HG03571 (cell line): ENCODE measurements around the gene DNAJB6.

ENCODE experiments used
- ATAC-seq: cut with Tn5 transposase; IDR thresholded peaks from one replicate; pipeline ENCODE4 v1.9.1; 2021; ENCODE audit not compliant: unreplicated experiment

Gene DNAJB6

GRCh38 chr7:157394246-157395191 is 57.7 kb downstream of the DNAJB6 start:
- no peak for ATAC-seq

- ATAC-seq = no peak
Measured at GRCh38 chr7:157395206-157395605, 58.4 kb downstream of the DNAJB6 start.

GRCh38 chr7:157396316-157397035 is 59.7 kb downstream of the DNAJB6 start:
- no peak for ATAC-seq

- ATAC-seq = no peak
Measured at GRCh38 chr7:157397036-157397720, 60.4 kb downstream of the DNAJB6 start.

- no peak for ATAC-seq
Measured at GRCh38 chr7:157397731-157398691, 61.2 kb downstream of the DNAJB6 start.

- ATAC-seq = no peak
Measured at GRCh38 chr7:157399086-157399687, 62.4 kb downstream of the DNAJB6 start.

GRCh38 chr7:157400171-157400860 is 63.5 kb downstream of the DNAJB6 start:
- ATAC-seq = no peak

GRCh38 chr7:157401567-157402387 is 65.0 kb downstream of the DNAJB6 start:
- ATAC-seq = no peak

GRCh38 chr7:157402388-157402703 is 65.5 kb downstream of the DNAJB6 start:
- no peak for ATAC-seq

- ATAC-seq = no peak
Measured at GRCh38 chr7:157402911-157403534, 66.2 kb downstream of the DNAJB6 start.

GRCh38 chr7:157403646-157404401 is 67.0 kb downstream of the DNAJB6 start:
- ATAC-seq = no peak

- no peak for ATAC-seq
Measured at GRCh38 chr7:157404845-157405481, 68.2 kb downstream of the DNAJB6 start.

GRCh38 chr7:157405501-157405900 is 68.7 kb downstream of the DNAJB6 start:
- no peak for ATAC-seq

- no peak for ATAC-seq
Measured at GRCh38 chr7:157405914-157406810, 69.4 kb downstream of the DNAJB6 start.

- no peak for ATAC-seq
Measured at GRCh38 chr7:157406971-157407370, 70.2 kb downstream of the DNAJB6 start.
